A673 (cell line): ENCODE measurements around the gene SVIL. TPM values are rescaled to one million over a fixed set of nuclear protein-coding genes. Genes with fewer than 3 reads are reported as not detected.
"Not testable (repeated sequence)": the region's sequence is repeated elsewhere in the genome, so short reads cannot be mapped to it uniquely, and the experiment has no call there.

Experiments used
- BruUV-seq: library from RNA; stranded (reverse); fragments of 400-500 nt; replicated peaks from 2 replicates; lab custom pipeline; 2021; lab: Mats Ljungman, UMichigan
- CTCF ChIA-PET: fragments of 300-600 bp; sonication (Branson Sonifier 250); formaldehyde crosslinking; loops from one replicate; lab custom pipeline; 2022; ENCODE audit warnings: antibody characterized with exemption; lab: Charles Lee
- POLR2A ChIA-PET: fragments of 300-600 bp; sonication (Branson Sonifier 250); formaldehyde crosslinking; loops from one replicate; lab custom pipeline; 2022; ENCODE audit warnings: antibody characterized with exemption; ENCODE audit not compliant: low non-redundant PET; lab: Charles Lee
- DNase-seq: peaks from one replicate; pipeline ENCODE4 v3.0.0-alpha.2; 2015; ENCODE audit warnings: low spot score
- H3K27ac ChIP-seq: fragments of 200-600 bp; sonication (generic); 2 replicates; pipeline ENCODE4 v1.5.1; 2016; ENCODE audit warnings: mixed run types, low read depth, mild to moderate bottlenecking, mixed read lengths, antibody characterized with exemption, low read length; ENCODE audit not compliant: poor library complexity, severe bottlenecking
- H3K27me3 ChIP-seq: fragments of 200-600 bp; sonication (generic); replicated peaks from 2 replicates; pipeline ENCODE4 v1.6.1; 2017; ENCODE audit warnings: mixed run types, low read depth, mild to moderate bottlenecking, mixed read lengths, antibody characterized with exemption, low read length; ENCODE audit not compliant: insufficient read depth, poor library complexity
- H3K36me3 ChIP-seq: fragments of 200-600 bp; sonication (generic); 2 replicates; pipeline ENCODE4 v1.6.1; 2016; ENCODE audit warnings: mixed run types, mild to moderate bottlenecking, mixed read lengths, antibody characterized with exemption, low read length; ENCODE audit not compliant: insufficient read depth, poor library complexity, severe bottlenecking
- H3K4me1 ChIP-seq: fragments of 200-600 bp; sonication (generic); 2 replicates; pipeline ENCODE4 v1.6.1; 2017; ENCODE audit warnings: mixed run types, mild to moderate bottlenecking, mixed read lengths, antibody characterized with exemption, low read length; ENCODE audit not compliant: insufficient read depth, poor library complexity, severe bottlenecking
- H3K4me3 ChIP-seq: fragments of 200-600 bp; sonication (generic); 2 replicates; pipeline ENCODE4 v1.5.1; 2016; ENCODE audit warnings: low read depth, mixed run types, mild to moderate bottlenecking, mixed read lengths, low read length; ENCODE audit not compliant: poor library complexity, severe bottlenecking
- H3K9me3 ChIP-seq: fragments of 200-600 bp; sonication (generic); 2 replicates; pipeline ENCODE4 v1.6.1; 2016; ENCODE audit warnings: mixed run types, low read depth, mild to moderate bottlenecking, mixed read lengths, antibody characterized with exemption, low read length; ENCODE audit not compliant: poor library complexity, severe bottlenecking
- EZH2 ChIP-seq: fragments of 200-600 bp; sonication (generic); IDR thresholded peaks from 2 replicates; pipeline ENCODE4 v1.6.1; 2017; ENCODE audit warnings: borderline replicate concordance, low read depth, mild to moderate bottlenecking, mixed read lengths, antibody characterized with exemption, low read length; ENCODE audit not compliant: poor library complexity, severe bottlenecking
- intact Hi-C: fragments of 100-400 bp; cut with micrococcal nuclease; formaldehyde crosslinking; loops from one replicate; pipeline ENCODE4 v1.10.0; 2022; ENCODE audit not compliant: unreplicated experiment
- total RNA-seq: library from RNA; stranded (reverse); gene quantifications from 2 replicates; pipeline ENCODE4 v1.2.3, GENCODE V29; 2021
- TF ChIP-seq, protein P1 (sequence below): fragments of 300-800, 200-600 bp; sonication (generic); conservative IDR thresholded peaks from 2 replicates; pipeline ENCODE4 v1.5.1; 2017; ENCODE audit warnings: low read depth, mild to moderate bottlenecking, antibody characterized with exemption, low read length, moderate library complexity, mixed read lengths

Gene SVIL
- total RNA-seq, 1 experiment from 2014 or later, result 31.9 TPM

DNA sequence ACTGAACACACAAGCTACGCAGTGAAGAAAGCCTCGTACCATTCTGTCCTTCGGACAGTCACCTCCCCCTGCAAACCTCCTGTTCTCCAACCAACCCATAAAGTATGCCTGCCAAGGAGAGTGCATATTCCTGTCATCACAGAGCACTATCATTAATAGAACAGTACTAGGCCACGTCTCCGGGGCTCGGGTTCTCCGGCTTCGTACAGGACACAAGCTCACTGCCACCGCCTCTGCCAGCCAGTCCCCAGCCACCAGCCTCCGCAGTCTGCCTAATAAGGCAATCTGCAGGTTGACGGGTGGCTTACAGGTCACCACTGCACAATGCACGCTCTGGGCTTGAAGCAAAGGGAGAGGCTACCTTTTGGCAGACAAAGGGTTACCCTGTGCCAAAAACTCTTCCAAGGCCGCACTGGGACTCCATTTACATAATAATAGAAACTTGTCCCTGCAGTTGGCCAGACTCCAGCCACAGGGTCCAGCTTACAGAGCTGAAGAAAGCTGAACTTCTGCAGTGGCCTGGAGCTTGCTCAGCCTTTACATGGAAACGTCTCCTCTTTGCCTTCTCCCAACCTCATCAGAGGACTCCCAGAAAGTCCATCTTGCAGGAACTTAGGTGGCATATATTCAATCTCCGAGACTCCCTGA, 47.5 kb downstream of the SVIL start:
- H3K4me3 ChIP-seq, BruUV-seq, POLR2A ChIA-PET, H3K36me3 ChIP-seq, CTCF ChIA-PET, DNase-seq, intact Hi-C loops, H3K9me3 ChIP-seq, H3K27me3 ChIP-seq: not testable (repeated sequence)
- Histone ChIP-seq H3K4me1 (peaks cover 40% of the 10 kb centered on the region), H3K27ac (peak overlapping the region; percentile 34)

DNA sequence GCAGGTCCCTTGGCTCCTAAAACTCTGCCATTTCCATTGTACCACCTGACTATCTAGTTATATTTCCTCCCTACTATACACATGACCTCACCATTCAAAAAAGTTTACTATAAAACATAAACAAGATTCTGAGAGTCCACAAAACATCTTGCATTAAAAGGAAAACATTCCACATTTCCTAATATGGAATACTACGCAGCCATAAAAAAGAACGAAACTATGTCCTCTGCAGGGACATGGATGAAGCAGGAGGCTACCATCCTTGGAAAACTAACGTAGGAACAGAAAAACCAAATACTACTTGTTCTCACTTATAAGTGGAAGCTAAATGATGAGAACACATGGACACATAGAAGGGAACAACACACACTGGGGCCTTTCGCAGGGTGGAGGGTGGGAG, 48.3 kb downstream of the SVIL start:
- Histone ChIP-seq H3K9me3 (no peaks in the 10 kb centered on the region), H3K36me3 (no peaks in the 10 kb centered on the region), H3K27ac (no peak overlapping the region), H3K27me3 (no peaks in the 10 kb centered on the region), H3K4me1 (peaks cover 40% of the 10 kb centered on the region), H3K4me3 (no peak overlapping the region)
- POLR2A ChIA-PET, result no interaction called here
- TF ChIP-seq, protein P1, sequence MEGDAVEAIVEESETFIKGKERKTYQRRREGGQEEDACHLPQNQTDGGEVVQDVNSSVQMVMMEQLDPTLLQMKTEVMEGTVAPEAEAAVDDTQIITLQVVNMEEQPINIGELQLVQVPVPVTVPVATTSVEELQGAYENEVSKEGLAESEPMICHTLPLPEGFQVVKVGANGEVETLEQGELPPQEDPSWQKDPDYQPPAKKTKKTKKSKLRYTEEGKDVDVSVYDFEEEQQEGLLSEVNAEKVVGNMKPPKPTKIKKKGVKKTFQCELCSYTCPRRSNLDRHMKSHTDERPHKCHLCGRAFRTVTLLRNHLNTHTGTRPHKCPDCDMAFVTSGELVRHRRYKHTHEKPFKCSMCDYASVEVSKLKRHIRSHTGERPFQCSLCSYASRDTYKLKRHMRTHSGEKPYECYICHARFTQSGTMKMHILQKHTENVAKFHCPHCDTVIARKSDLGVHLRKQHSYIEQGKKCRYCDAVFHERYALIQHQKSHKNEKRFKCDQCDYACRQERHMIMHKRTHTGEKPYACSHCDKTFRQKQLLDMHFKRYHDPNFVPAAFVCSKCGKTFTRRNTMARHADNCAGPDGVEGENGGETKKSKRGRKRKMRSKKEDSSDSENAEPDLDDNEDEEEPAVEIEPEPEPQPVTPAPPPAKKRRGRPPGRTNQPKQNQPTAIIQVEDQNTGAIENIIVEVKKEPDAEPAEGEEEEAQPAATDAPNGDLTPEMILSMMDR, result no peak
- no peak for TF ChIP-seq EZH2
- intact Hi-C loops, result no loop called here
- CTCF ChIA-PET, result no interaction called here
- DNase-seq, result no peak
- BruUV-seq, result no TSS peak

DNA sequence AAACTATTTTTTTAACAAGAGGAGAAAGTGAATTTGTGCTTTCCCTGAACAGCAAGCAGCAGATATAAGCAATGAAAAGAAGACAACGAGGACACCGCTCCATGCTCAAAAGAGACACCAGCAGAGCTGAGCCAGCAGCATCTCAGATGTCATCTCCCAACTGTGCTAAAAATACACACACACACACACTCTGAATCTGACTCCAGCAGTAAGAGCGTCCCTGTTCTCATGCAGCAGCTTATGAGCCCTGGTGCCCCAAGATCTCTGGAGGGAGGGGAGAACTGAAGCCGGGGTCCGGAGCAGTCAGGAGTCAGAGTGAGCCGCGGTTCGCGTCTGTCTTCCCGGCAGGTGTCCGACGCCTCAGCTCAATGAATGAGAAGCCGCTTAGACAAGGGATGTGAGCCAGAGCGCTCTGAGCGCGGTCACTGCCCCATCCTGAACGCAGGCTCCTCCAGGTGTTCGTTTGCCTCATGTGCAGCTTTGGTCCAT, 49.2 kb downstream of the SVIL start:
- H3K4me3 ChIP-seq, result no peak overlapping the region
- ChIA-PET POLR2A (no interaction called here), CTCF (no interaction called here)
- peaks cover 34% of the 10 kb centered on the region for H3K4me1 ChIP-seq
- no peaks in the 10 kb centered on the region for H3K27me3 ChIP-seq
- no TSS peak for BruUV-seq
- TF ChIP-seq, protein P1, result no peak
- no peak for TF ChIP-seq EZH2
- no peak overlapping the region for H3K27ac ChIP-seq
- intact Hi-C loops, result no loop called here
- DNase-seq, result peak; percentile 12
- no peaks in the 10 kb centered on the region for H3K36me3 ChIP-seq
- no peaks in the 10 kb centered on the region for H3K9me3 ChIP-seq

DNA sequence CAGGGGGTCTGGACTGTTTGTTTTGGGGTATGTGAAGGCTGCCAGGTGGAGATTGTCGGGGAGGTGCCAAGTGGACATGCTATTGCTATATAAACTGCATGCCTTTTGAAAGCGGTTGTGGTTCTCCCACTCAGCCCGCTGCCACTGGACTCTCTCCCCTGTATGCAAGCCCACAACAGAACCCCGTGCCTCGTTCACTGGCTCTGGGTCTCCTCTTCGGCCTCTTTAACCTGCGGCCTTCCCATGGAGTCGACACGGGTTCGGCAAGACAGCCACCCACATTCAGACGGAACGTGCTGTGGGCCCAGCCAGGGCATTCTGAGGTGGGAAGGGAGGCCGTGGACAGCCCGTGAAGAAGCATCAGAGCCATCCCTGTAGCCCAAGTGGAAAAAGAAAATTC, 50.3 kb downstream of the SVIL start:
- Histone ChIP-seq H3K9me3 (no peaks in the 10 kb centered on the region), H3K36me3 (no peaks in the 10 kb centered on the region), H3K27me3 (no peaks in the 10 kb centered on the region), H3K4me3 (no peak overlapping the region), H3K27ac (no peak overlapping the region), H3K4me1 (peaks cover 24% of the 10 kb centered on the region)
- POLR2A ChIA-PET, result no interaction called here
- DNase-seq, result no peak
- TF ChIP-seq EZH2, result no peak
- TF ChIP-seq, protein P1, result no peak
- BruUV-seq, result no TSS peak
- intact Hi-C loops, result no loop called here
- CTCF ChIA-PET, result no interaction called here
